K562 (cell line): ENCODE data around the gene ENTREP3. TPM values are rescaled to one million over a fixed set of nuclear protein-coding genes. Genes with fewer than 3 reads are reported as not detected.
A peak's percentile ranks its signal among the peaks of the same experiment; 100 is the strongest.

Source experiments
- CBFB ChIP-seq: sonication (generic); formaldehyde crosslinking; IDR thresholded peaks from 2 replicates; pipeline ENCODE4 v1.4.0; 2020; ENCODE audit warnings: mild to moderate bottlenecking, missing genetic modification reagents
- CBX5 ChIP-seq: IDR thresholded peaks from 2 replicates; pipeline ENCODE4 v1.6.1; 2014; ENCODE audit warnings: low read depth, borderline replicate concordance
- CC2D1A ChIP-seq: fragments of 450-650 bp; IDR thresholded peaks from 2 replicates; pipeline ENCODE4 v1.6.1; 2017; ENCODE audit warnings: mild to moderate bottlenecking
- CEBPG ChIP-seq, 3 experiments: fragments of 200-800 bp in 1 of 3; sonication (Bioruptor generic) in 1 of 3; sonication (generic) in 1 of 3; formaldehyde crosslinking in 1 of 3; IDR thresholded peaks in 2 of 3; conservative IDR thresholded peaks in 1 of 3; 2 replicates each; pipeline versions ENCODE4 v1.6.1 to v1.8.0; 2016 to 2022; ENCODE audit warnings: missing compliant biosample characterization in 2 of 3, missing genetic modification characterization in 2 of 3, mild to moderate bottlenecking in 1 of 3, missing genetic modification reagents in 1 of 3
- FOSL1 ChIP-seq: fragments of 200-800 bp; sonication (Bioruptor generic); conservative IDR thresholded peaks from 2 replicates; pipeline ENCODE4 v1.6.1; 2016; ENCODE audit warnings: missing genetic modification characterization, missing compliant biosample characterization
- GTF2A2 ChIP-seq: IDR thresholded peaks from 2 replicates; pipeline ENCODE4 v1.6.1; 2016; ENCODE audit warnings: mild to moderate bottlenecking, missing genetic modification characterization, missing compliant biosample characterization
- HIVEP1 ChIP-seq: fragments of 250-450 bp; sonication (Bioruptor Pico); IDR thresholded peaks from 2 replicates; pipeline ENCODE4 v1.4.0; 2020; ENCODE audit warnings: mild to moderate bottlenecking
- KAT2B ChIP-seq: IDR thresholded peaks from one replicate; pipeline ENCODE4 v1.6.1; 2012; ENCODE audit warnings: low read depth, mild to moderate bottlenecking, control low read depth, inconsistent platforms, low read length, moderate library complexity
- KAT7 ChIP-seq: sonication (generic); formaldehyde crosslinking; IDR thresholded peaks from 2 replicates; pipeline ENCODE4 v1.8.0; 2022; ENCODE audit warnings: missing genetic modification reagents, mild to moderate bottlenecking, borderline replicate concordance
- MCM7 ChIP-seq, 2 experiments: fragments of 450-650 bp; IDR thresholded peaks; 2 replicates each; pipeline ENCODE4 v1.6.1; 2016 to 2018
- RBM15 ChIP-seq: fragments of 200-400 bp; formaldehyde crosslinking; IDR thresholded peaks from 2 replicates; pipeline ENCODE4 v1.6.1; 2018; ENCODE audit warnings: mild to moderate bottlenecking, low read length, moderate library complexity; ENCODE audit not compliant: insufficient read depth
- RBM39 ChIP-seq: fragments of 200-400 bp; formaldehyde crosslinking; optimal IDR thresholded peaks from 2 replicates; pipeline ENCODE3; 2018; ENCODE audit warnings: low read depth, low read length
- SPI1 ChIP-seq: IDR thresholded peaks from 2 replicates; pipeline ENCODE4 v1.6.1; 2011; ENCODE audit warnings: low read depth, low read length, control low read depth, borderline replicate concordance
- TARDBP ChIP-seq: fragments of 450-650 bp; IDR thresholded peaks from 2 replicates; pipeline ENCODE4 v1.6.1; 2016
- TOE1 ChIP-seq, 2 experiments: fragments of 450-650 bp in 1 of 2; sonication (generic) in 1 of 2; formaldehyde crosslinking in 1 of 2; IDR thresholded peaks; 2 replicates each; pipeline versions ENCODE4 v1.7.1 to v1.8.0; 2016 to 2022; ENCODE audit warnings: borderline replicate concordance in 2 of 2, mild to moderate bottlenecking in 2 of 2, antibody characterized with exemption in 1 of 2, inconsistent platforms in 1 of 2, low read depth in 1 of 2, missing genetic modification reagents in 1 of 2, moderate library complexity in 1 of 2
- ZNF134 ChIP-seq: fragments of 250-450 bp; sonication (Bioruptor Pico); conservative IDR thresholded peaks from 2 replicates; pipeline ENCODE4 v1.4.0; 2020
- ZNF212 ChIP-seq: fragments of 450-650 bp; formaldehyde crosslinking; IDR thresholded peaks from 2 replicates; pipeline ENCODE4 v1.4.0; 2020; ENCODE audit warnings: mild to moderate bottlenecking
- ZNF24 ChIP-seq: fragments of 450-650 bp; IDR thresholded peaks from 2 replicates; pipeline ENCODE4 v1.6.1; 2016
- ZNF57 ChIP-seq: fragments of 450-650 bp; formaldehyde crosslinking; IDR thresholded peaks from 2 replicates; pipeline ENCODE4 v1.4.0; 2020; ENCODE audit warnings: mild to moderate bottlenecking, moderate library complexity
- ZSCAN32 ChIP-seq: fragments of 450-650 bp; formaldehyde crosslinking; IDR thresholded peaks from 2 replicates; pipeline ENCODE4 v1.4.0; 2020; ENCODE audit warnings: mild to moderate bottlenecking, moderate library complexity
- polyA plus RNA-seq, 8 experiments: library from polyadenylated mRNA; depleted of rRNA in 4 of 8; stranded (reverse) in 5 of 8; unstranded in 3 of 8; fragments of >200 nt; fragmentation: Nextera tagmentation in 2 of 8; fragmentation: Illumina TruSeq in 1 of 8; extraction: Ambion mirVana in 2 of 8; extraction: Trizol in 1 of 8; gene quantifications; 2 replicates each; pipeline versions ENCODE4 v1.2.1 to v1.2.3, GENCODE V29; 2011 to 2014; ENCODE audit warnings: inconsistent platforms in 1 of 8, missing spikeins in 1 of 8
- total RNA-seq, 7 experiments: library from RNA; depleted of rRNA in 6 of 7; stranded (reverse); fragments of >200 nt in 6 of 7; fragmentation: Illumina TruSeq in 2 of 7; extraction: Trizol in 2 of 7; gene quantifications; 2 replicates each; pipeline versions ENCODE4 v1.2.1 to v1.2.3, GENCODE V29; 2011 to 2021; ENCODE audit warnings: low replicate concordance in 1 of 7
- TF ChIP-seq, protein P1 (sequence below): sonication (generic); formaldehyde crosslinking; IDR thresholded peaks from 2 replicates; pipeline ENCODE4 v1.8.0; 2022; ENCODE audit warnings: missing genetic modification reagents, mild to moderate bottlenecking, borderline replicate concordance
- TF ChIP-seq, protein P2 (sequence below): fragments of 450-650 bp; formaldehyde crosslinking; IDR thresholded peaks from 2 replicates; pipeline ENCODE4 v1.4.0; 2020; ENCODE audit warnings: mild to moderate bottlenecking, mixed read lengths
- TF ChIP-seq, protein P3 (sequence below): sonication (generic); formaldehyde crosslinking; IDR thresholded peaks from 2 replicates; pipeline ENCODE4 v1.8.0; 2022; ENCODE audit warnings: mild to moderate bottlenecking, missing genetic modification reagents
- TF ChIP-seq, protein P4 (sequence below): fragments of 250-450 bp; sonication (Bioruptor Pico); IDR thresholded peaks from 2 replicates; pipeline ENCODE4 v1.8.0; 2022; ENCODE audit warnings: moderate library complexity, mild to moderate bottlenecking, inconsistent platforms

The ENTREP3 gene
- total and polyA plus RNA-seq, 9 of the 15 experiments (the other 6 are each of a cell fraction or from before 2014, with no cell fraction given) = 1.9 to 41.8 (median 5.9) TPM

DNA sequence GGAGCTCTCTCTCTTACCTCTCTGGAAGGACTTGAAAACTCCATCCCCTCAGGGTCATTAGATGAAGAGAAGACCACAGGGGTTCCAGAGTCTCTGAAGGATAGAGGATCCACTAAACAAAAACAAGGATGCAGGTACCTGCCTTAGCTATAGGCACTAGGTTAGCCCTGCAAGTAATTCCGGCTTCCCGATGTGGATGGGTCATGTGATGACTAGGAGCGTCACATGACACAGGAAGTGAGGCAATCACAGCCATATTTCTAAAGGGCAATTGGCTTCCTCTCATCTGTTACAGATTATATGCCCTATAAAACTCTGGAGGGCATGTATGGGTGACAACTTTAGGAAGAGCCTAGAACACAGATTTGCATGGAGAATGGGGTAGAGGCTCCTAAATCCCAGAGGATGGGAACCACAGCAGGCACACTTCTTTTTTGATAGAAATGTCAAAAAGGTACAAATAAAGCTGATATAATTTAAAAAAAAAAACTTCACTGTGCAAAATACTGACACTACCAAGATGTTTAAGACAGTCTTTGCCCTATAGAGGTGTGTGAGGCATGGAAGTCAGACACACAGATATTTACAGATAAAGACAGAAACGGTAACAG lies 14.1 kb downstream of the ENTREP3 start (continued):
- TF ChIP-seq CEBPG (CRISPR knock-in tag; IDR thresholded peaks at IDR 0.05) (peak; percentile 93), CEBPG (tag; conservative IDR thresholded peaks at IDR 0.05 in 1 of 2, IDR thresholded peaks at IDR 0.05 in 1 of 2) (peak; percentile 73 to 81; a peak in 3 of 4 replicates), RBM39 (no peak), SPI1 (0 out of 2 replicates have a peak, but pooled peaks have one; percentile 48), KAT2B (no peak), ZNF24 (no peak), KAT7 (no peak), ZNF212 (CRISPR knock-in tag) (no peak), HIVEP1 (no peak), CBX5 (no peak), ZNF57 (no peak), FOSL1 (no peak), ZNF134 (no peak), ZSCAN32 (CRISPR knock-in tag) (no peak), TARDBP (no peak), GTF2A2 (tag) (no peak), CC2D1A (no peak), TOE1 (IDR thresholded peaks at IDR 0.05; ENCODE audit: borderline replicate concordance) (peak; percentile 98), TOE1 (CRISPR knock-in tag; IDR thresholded peaks at IDR 0.05; ENCODE audit: borderline replicate concordance, low read depth) (no peak), MCM7 (IDR thresholded peaks at IDR 0.05) (no peak), RBM15 (no peak), CBFB (CRISPR knock-in tag) (no peak)
- TF ChIP-seq, protein P1, sequence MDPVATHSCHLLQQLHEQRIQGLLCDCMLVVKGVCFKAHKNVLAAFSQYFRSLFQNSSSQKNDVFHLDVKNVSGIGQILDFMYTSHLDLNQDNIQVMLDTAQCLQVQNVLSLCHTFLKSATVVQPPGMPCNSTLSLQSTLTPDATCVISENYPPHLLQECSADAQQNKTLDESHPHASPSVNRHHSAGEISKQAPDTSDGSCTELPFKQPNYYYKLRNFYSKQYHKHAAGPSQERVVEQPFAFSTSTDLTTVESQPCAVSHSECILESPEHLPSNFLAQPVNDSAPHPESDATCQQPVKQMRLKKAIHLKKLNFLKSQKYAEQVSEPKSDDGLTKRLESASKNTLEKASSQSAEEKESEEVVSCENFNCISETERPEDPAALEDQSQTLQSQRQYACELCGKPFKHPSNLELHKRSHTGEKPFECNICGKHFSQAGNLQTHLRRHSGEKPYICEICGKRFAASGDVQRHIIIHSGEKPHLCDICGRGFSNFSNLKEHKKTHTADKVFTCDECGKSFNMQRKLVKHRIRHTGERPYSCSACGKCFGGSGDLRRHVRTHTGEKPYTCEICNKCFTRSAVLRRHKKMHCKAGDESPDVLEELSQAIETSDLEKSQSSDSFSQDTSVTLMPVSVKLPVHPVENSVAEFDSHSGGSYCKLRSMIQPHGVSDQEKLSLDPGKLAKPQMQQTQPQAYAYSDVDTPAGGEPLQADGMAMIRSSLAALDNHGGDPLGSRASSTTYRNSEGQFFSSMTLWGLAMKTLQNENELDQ (CRISPR knock-in tag) = no peak
- TF ChIP-seq, protein P2, sequence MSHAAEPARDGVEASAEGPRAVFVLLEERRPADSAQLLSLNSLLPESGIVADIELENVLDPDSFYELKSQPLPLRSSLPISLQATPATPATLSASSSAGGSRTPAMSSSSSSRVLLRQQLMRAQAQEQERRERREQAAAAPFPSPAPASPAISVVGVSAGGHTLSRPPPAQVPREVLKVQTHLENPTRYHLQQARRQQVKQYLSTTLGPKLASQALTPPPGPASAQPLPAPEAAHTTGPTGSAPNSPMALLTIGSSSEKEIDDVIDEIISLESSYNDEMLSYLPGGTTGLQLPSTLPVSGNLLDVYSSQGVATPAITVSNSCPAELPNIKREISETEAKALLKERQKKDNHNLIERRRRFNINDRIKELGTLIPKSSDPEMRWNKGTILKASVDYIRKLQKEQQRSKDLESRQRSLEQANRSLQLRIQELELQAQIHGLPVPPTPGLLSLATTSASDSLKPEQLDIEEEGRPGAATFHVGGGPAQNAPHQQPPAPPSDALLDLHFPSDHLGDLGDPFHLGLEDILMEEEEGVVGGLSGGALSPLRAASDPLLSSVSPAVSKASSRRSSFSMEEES (CRISPR knock-in tag) = peak; percentile 99
- TF ChIP-seq, protein P3, sequence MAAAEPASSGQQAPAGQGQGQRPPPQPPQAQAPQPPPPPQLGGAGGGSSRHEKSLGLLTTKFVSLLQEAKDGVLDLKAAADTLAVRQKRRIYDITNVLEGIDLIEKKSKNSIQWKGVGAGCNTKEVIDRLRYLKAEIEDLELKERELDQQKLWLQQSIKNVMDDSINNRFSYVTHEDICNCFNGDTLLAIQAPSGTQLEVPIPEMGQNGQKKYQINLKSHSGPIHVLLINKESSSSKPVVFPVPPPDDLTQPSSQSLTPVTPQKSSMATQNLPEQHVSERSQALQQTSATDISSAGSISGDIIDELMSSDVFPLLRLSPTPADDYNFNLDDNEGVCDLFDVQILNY (CRISPR knock-in tag) = no peak
- TF ChIP-seq, protein P4, sequence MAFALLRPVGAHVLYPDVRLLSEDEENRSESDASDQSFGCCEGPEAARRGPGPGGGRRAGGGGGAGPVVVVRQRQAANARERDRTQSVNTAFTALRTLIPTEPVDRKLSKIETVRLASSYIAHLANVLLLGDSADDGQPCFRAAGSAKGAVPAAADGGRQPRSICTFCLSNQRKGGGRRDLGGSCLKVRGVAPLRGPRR (CRISPR knock-in tag) = no peak
